Ascending aorta (tissue), 2 donors: Measurements from ENCODE around the gene ALKBH4. TPM values are rescaled to one million over a fixed set of nuclear protein-coding genes. Genes with fewer than 3 reads are reported as not detected.

ENCODE experiments used
- DNase-seq, 2 donors: peaks; one replicate each; pipeline ENCODE4 v3.0.0-alpha.2; 2019; ENCODE audit warnings: low spot score in 2 of 2
- H3K27ac ChIP-seq, 2 donors: fragments of 200-600 bp; sonication (generic); one replicate each; pipeline ENCODE4 v1.5.1; 2016 to 2017; ENCODE audit warnings: mild to moderate bottlenecking in 1 of 2
- H3K27me3 ChIP-seq: fragments of 200-600 bp; sonication (generic); one replicate; pipeline ENCODE4 v1.5.1; 2017
- H3K36me3 ChIP-seq, 2 donors: fragments of 200-600 bp; sonication (generic); one replicate each; pipeline ENCODE4 v1.5.1; 2016
- H3K4me1 ChIP-seq, 2 donors: fragments of 200-600 bp; sonication (generic); one replicate each; pipeline ENCODE4 v1.5.1; 2016 to 2017; ENCODE audit warnings: mild to moderate bottlenecking in 1 of 2
- H3K4me3 ChIP-seq, 2 donors: fragments of 200-600 bp; sonication (generic); one replicate each; pipeline ENCODE4 v1.5.1; 2016 to 2017; ENCODE audit warnings: mild to moderate bottlenecking in 1 of 2
- H3K9me3 ChIP-seq, 2 donors: fragments of 200-600 bp; sonication (generic); one replicate each; pipeline ENCODE4 v1.5.1; 2016
- intact Hi-C: fragments of 100-400 bp; cut with DNase I; formaldehyde crosslinking; loops from one replicate; pipeline ENCODE4 v1.15.1; 2023
- total RNA-seq: library from RNA; depleted of rRNA; stranded (reverse); fragments of >200 nt; gene quantifications from one replicate; pipeline ENCODE4 v1.1.0, GENCODE V29; 2016
- TF ChIP-seq, protein P1 (sequence below), 3 experiments: fragments of 200-600 bp in 2 of 3; fragments of 450-650 bp in 1 of 3; sonication (generic) in 2 of 3; IDR thresholded peaks; one replicate each; pipeline ENCODE4 v1.5.1; 2016 to 2019; ENCODE audit warnings: antibody characterized with exemption in 3 of 3, mild to moderate bottlenecking in 1 of 3, moderate library complexity in 1 of 3

Gene ALKBH4
- total RNA-seq, 1 donor from 2014 or later = 26.4 TPM

DNA sequence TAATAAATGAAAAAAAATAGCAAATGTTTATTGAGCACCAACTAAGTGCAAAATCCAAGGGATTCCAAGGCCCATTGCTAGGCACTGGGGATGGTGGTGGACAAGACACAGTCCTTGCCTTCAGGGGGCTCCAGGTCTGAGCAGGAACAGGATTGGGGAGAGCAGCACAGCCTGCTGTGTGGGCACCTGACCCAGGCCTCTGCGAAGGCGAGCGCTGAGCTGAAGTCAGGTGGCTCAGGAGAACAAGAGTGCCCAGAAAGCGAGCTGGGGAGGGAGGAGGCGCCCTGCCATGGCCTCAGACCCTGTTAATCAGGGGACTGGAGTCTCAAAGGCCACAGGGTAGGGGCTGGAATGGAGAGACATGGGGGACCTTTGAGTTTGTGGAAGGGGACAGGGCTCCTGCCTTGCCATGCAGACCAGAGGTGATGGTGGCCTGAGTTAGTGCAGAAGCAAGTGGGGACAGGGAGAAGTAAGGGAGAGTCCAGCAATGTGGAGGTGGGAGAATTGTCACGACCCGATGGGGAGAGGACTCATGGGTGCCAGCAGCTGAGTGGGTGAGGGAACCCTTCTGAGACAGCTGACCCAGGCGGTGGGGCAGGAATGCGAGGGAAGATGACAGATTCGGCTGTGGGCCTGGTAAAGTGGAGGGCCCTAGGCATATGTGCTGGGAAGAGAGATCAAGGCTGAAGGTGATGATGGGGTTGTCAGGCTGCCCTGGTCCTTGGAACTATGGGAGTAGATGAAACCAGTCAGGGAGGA is 35.3 kb downstream of the ALKBH4 start:
- Histone ChIP-seq H3K4me1 (peaks cover 0 to 10% of the 10 kb centered on the region in 2 donors), H3K4me3 (no peak overlapping the region), H3K27me3 (no peaks in the 10 kb centered on the region), H3K9me3 (no peaks in the 10 kb centered on the region), H3K27ac (no peak overlapping the region), H3K36me3 (peaks cover 9 to 29% of the 10 kb centered on the region in 2 donors)
- no peak for DNase-seq
- intact Hi-C loops = no loop called here
- TF ChIP-seq, protein P1, sequence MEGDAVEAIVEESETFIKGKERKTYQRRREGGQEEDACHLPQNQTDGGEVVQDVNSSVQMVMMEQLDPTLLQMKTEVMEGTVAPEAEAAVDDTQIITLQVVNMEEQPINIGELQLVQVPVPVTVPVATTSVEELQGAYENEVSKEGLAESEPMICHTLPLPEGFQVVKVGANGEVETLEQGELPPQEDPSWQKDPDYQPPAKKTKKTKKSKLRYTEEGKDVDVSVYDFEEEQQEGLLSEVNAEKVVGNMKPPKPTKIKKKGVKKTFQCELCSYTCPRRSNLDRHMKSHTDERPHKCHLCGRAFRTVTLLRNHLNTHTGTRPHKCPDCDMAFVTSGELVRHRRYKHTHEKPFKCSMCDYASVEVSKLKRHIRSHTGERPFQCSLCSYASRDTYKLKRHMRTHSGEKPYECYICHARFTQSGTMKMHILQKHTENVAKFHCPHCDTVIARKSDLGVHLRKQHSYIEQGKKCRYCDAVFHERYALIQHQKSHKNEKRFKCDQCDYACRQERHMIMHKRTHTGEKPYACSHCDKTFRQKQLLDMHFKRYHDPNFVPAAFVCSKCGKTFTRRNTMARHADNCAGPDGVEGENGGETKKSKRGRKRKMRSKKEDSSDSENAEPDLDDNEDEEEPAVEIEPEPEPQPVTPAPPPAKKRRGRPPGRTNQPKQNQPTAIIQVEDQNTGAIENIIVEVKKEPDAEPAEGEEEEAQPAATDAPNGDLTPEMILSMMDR (IDR thresholded peaks at IDR 0.05) = no peak

DNA sequence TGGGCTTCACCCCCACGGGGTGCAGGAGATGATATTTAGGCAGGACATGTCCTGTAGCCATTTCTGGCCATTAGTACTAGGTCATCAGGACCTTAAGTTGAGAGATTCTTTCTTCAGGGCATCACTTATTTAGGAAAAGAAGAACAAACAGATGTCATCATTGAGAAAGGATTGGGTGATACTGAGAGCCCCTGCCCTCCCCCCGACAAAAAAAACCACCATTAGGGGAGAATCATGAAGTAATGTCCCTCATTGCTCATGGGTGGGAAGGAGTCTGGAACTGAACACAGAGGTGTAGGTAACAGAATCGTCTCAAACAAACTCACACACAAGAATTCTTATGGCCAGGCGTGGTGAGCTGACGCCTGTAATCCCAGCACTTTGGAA is 37.7 kb downstream of the ALKBH4 start:
- Histone ChIP-seq H3K27ac (no peak overlapping the region), H3K9me3 (no peaks in the 10 kb centered on the region), H3K4me3 (no peak overlapping the region), H3K4me1 (no peaks in the 10 kb centered on the region), H3K27me3 (no peaks in the 10 kb centered on the region), H3K36me3 (peaks cover 13 to 41% of the 10 kb centered on the region in 2 donors)
- no peak for DNase-seq
- intact Hi-C loops = no loop called here
- TF ChIP-seq, protein P1 (IDR thresholded peaks at IDR 0.05) = no peak

DNA sequence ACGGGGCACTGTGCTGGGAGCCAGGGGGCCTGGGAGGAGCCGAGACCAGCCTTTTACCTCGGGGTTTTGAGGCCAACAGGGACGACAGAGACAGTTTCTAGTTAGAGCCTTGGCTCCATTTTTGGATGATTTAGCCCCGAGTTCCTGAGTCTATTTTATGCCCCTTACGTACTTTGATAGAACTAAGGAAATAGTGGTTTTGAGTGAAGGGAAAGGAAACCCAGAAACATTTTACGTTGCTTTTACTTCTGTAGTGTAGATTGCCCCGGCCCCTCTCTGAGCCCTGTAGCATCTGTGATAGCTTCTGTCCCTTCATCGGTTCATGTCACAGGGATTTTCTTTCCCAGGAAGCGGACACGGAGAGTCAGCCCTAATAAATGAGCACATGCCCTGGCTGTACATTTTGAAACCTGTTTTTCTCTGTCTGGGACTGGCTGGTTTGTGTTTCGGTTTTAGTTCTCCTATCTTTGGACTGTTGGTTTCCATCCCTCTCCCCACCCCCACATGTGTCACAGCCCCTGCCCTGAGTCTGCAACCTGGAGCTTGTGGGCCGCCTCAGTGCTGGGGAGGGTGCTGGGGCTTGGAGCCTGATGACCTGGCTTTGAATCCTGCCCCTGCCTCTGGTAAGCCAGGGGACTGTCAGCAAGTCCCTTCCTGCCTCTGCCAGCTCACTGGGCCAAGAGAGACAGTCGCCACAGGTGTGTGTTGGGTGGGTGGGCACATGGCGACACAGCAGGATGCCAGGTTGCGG is 38.2 kb downstream of the ALKBH4 start:
- Histone ChIP-seq H3K36me3 (peaks cover 17 to 47% of the 10 kb centered on the region in 2 donors), H3K27ac (peak overlapping the region; percentile 38 to 39)
- intact Hi-C loops = no loop called here

DNA sequence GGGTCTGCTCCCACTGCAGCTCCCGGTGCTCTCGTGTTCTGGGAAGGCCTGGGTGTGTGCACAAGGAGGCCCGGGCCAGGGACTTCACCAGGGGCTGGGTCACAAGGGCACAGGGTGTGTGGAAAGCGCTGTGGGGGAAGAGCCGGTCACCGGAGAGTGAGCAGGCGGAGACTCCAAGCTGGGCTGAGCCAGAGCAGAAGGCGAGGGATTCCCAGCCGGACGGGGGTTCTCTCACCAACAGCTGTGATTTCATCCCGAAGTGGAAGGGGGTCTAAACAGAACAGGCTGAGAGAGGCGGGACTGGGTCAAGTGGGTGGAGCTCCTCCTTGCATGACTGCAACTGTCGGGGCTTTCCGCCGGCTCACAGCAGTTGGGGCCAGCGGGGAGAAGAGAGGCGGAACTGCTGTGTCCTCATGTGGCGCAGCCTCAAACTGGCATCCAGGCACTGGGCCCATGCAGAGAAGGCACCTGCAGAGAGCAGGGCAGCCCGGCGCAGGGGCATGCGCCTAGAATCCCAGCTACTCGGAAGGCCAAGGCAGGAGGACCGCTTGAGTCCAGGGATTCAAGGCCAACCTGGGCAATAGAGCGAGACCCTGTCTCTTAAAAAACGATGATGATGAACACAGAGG is 38.9 kb downstream of the ALKBH4 start:
- H3K36me3 ChIP-seq = peaks cover 23 to 54% of the 10 kb centered on the region in 2 donors
- H3K27me3 ChIP-seq = no peaks in the 10 kb centered on the region
- H3K4me1 ChIP-seq = no peaks in the 10 kb centered on the region
- TF ChIP-seq, protein P1 (IDR thresholded peaks at IDR 0.05) = no peak
- intact Hi-C loops = no loop called here
- no peaks in the 10 kb centered on the region for H3K9me3 ChIP-seq
- H3K27ac ChIP-seq = peak overlapping the region; percentile 38 to 39
- DNase-seq = peak in 1 of 2 donors; percentile 31
- H3K4me3 ChIP-seq = no peak overlapping the region

More for the DNA sequence above, 38.2 kb downstream of the ALKBH4 start:
- TF ChIP-seq, protein P1 (IDR thresholded peaks at IDR 0.05) = no peak
- Histone ChIP-seq H3K9me3 (no peaks in the 10 kb centered on the region), H3K4me1 (no peaks in the 10 kb centered on the region), H3K4me3 (no peak overlapping the region), H3K27me3 (no peaks in the 10 kb centered on the region)
- peak in 1 of 2 donors; percentile 24 for DNase-seq

DNA sequence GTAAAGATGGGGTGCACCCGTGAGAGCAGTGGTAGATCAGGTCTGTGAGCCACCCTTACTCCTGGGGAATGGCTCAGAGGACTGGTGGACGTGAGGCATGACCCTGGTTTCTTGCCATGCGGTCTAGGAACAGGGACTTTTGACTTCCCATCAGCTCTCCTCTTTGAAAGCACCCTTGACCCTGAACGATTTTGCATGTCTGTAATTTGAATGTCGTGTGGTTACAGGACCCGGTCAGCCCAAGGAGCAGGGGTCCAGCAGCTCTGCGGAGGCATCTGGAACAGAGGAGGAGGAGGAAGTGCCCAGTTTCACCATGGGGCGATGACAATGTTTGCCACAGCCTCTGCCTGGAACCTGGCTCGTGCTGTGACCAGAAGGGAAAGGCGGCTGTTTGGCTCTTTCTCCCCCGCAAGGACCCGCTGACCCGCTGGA is 39.9 kb downstream of the ALKBH4 start:
- Histone ChIP-seq H3K4me1 (no peaks in the 10 kb centered on the region), H3K4me3 (no peak overlapping the region), H3K27me3 (no peaks in the 10 kb centered on the region), H3K36me3 (peaks cover 26 to 58% of the 10 kb centered on the region in 2 donors), H3K9me3 (no peaks in the 10 kb centered on the region), H3K27ac (no peak overlapping the region)
- DNase-seq = no peak
- TF ChIP-seq, protein P1 (IDR thresholded peaks at IDR 0.05) = no peak
- intact Hi-C loops = no loop called here
